HuH-7.5 (cell line): ENCODE measurements around the gene HIVEP3.

Source experiments
- DNase-seq: peaks from one replicate; pipeline ENCODE4 v3.0.0; 2011; ENCODE audit warnings: low spot score

Gene HIVEP3

DNA sequence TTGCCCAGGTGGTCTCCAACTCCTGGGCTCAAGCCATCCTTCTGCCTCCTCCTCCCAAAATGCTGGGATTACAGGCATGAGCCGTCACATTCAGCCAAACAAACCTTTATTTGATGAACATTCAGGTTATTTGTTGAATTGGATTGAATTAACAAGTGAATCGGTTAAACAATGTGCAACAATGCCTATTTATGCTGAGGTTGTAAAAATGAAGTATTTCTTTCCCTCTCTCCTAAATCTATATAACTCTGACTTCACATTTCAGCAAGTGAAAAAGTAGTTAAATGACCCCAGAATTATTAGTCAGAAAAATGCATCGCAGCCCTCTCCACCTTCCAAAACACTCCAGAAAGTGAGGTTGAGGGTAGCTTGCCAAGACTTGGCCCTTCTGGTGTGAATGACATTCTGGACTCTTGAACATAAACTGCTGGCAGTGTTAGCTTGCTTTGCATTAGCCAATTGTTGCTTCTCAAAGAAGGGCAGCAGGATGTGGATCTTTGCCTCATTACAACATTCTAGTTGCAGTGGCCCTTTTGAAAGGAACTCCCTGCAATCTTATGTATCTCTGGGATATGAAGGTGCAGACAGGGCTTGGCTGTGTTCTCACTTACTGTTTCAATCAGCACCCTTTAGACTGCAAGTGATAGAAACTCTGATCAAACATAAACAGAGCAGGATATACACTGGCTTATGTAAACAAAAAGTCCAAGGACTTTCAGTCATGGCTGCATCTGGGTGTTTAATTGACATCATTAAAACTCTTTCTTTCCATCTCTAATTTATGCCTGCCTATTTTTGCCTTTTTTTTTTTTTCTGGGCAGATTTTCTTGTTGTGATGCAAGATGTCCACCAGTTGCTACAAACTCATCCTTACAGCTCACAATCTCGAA is 456.7 kb downstream of the HIVEP3 start:
- DNase-seq, result no peak

DNA sequence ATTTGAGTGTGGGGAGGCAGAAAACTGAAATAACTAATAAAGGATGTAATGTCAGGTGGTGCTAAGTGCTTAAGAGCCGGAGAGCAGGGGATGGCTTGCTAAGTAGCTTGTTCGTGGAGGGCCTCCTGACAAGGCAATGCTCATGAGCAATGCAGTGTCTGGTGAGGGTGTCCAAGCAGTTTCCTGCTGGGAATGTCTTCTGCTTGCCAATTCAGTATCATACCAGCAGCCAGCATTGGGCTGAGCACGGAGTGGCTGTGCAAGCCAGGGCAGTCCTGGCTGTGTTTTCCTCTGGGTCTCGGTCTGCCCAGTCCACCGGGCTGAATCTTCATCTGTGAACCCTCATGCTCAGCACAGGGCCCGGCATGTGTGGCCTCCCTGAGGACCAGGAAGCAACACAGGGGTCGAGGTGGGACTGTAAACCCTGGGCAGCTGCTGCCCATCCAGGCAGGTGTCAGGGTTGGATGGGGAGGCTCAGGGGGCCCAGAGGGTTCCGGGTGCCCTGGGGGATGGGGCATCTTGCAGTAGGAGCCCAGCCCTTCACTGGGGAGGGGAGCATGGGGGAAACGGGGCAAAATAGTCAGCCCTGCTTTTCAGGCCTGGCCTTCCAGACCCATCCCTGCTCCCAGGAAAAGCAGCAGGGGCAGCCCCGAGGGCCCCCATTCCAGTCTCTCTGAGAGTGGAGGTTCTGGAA is 461.7 kb downstream of the HIVEP3 start:
- DNase-seq, result no peak
